NCI-H774 (cell line): ENCODE data around the gene MAML1.

ENCODE experiments used
- DNase-seq: peaks from one replicate; lab custom pipeline; 2025; lab: John Stamatoyannopoulos, UW

MAML1 gene

GRCh38 chr5:179793468-179794139 lies 61.0 kb downstream of the MAML1 start, which contains the start of gene LTC4S:
TSS of gene LTC4S (plus strand) at chr5:179793986. CDS start at chr5:179794081, 95 bp downstream.
- DNase-seq = no peak

GRCh38 chr5:179794171-179794570 lies 61.5 kb downstream of the MAML1 start:
- no peak for DNase-seq

- DNase-seq = no peak
These were observed 62.0 kb downstream of the MAML1 start for GRCh38 chr5:179794575-179794974.

GRCh38 chr5:179795049-179795862 lies 62.6 kb downstream of the MAML1 start:
- peak; percentile 56 for DNase-seq

GRCh38 chr5:179795863-179796833 lies 63.5 kb downstream of the MAML1 start:
- DNase-seq = peak; percentile 79

- DNase-seq = no peak
These were observed 64.4 kb downstream of the MAML1 start for GRCh38 chr5:179796877-179797608.

- DNase-seq = no peak
These were observed 65.1 kb downstream of the MAML1 start for GRCh38 chr5:179797741-179798140.

- DNase-seq = no peak
These were observed 65.6 kb downstream of the MAML1 start for GRCh38 chr5:179798144-179798770.

GRCh38 chr5:179798771-179799643 lies 66.4 kb downstream of the MAML1 start:
- no peak for DNase-seq

GRCh38 chr5:179799644-179799973 lies 67.0 kb downstream of the MAML1 start:
- DNase-seq = no peak

- no peak for DNase-seq
These were observed 67.6 kb downstream of the MAML1 start for GRCh38 chr5:179800071-179800695.

GRCh38 chr5:179800696-179801201 lies 68.1 kb downstream of the MAML1 start:
- DNase-seq = no peak

GRCh38 chr5:179801304-179802206 lies 68.9 kb downstream of the MAML1 start:
- DNase-seq = no peak

GRCh38 chr5:179802207-179802883 lies 69.7 kb downstream of the MAML1 start:
- DNase-seq = no peak

- DNase-seq = no peak
These were observed 70.4 kb downstream of the MAML1 start for GRCh38 chr5:179802950-179803562.

- DNase-seq = no peak
These were observed 71.3 kb downstream of the MAML1 start for GRCh38 chr5:179803651-179804554.
